Smooth muscle cell of the brain vasculature (primary cell): Measurements from ENCODE around the gene BAAT.

Experiments
- DNase-seq: peaks from one replicate; pipeline ENCODE4 v3.0.0-alpha.2; 2012; ENCODE audit warnings: low read depth, low spot score

BAAT gene

DNA sequence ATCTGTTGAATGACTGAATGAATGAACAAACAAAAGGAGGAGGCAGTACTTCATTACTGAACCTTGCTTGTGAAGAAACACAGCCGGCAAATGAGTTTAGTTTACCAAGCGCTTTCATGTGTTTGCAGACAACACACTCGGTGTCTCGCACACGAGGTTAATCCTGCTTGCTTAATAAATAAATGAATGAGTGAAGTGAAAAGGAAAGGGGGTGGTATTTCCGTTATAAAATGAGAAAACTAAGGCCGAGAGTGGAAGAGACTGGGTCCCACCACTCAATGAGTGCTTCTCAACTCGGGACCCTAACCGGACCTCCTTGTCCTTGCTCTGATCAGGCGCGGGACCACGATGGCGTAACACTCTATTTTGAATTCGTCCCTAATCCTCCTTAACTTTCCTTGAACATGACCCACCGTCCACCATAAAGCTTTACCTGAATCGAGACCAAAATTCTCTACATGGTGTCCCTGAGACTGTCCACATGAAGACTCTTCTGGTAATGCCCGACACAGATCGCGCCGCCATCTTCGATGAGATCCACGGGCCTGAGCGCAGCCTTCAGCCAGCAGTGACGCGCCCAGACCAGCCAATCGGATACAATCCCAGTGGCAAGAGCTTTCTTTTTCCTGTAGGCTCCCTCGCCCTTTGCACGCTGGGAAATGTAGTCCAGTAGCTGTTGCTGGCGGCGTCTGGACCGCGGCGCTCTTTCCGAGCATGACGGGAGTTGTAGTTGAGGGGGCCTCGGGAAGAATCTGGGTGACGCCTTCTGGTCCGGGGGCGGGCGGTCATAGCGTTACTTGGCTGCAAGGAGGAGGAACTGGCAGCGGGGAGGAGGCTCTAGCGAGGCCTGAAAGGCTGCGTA, 13.5 kb upstream of the BAAT start, which contains the start of the genes MRPL50 and ZNF189:
Gene MRPL50 (minus strand): TSS at position 551 of the 862 bp plus-strand sequence. CDS start 26 bp downstream, at position 525.
Gene ZNF189 (plus strand): TSS at position 784 of the 862 bp plus-strand sequence. CDS start 306 bp downstream, outside the sequence.
- DNase-seq: peak; percentile 94

DNA sequence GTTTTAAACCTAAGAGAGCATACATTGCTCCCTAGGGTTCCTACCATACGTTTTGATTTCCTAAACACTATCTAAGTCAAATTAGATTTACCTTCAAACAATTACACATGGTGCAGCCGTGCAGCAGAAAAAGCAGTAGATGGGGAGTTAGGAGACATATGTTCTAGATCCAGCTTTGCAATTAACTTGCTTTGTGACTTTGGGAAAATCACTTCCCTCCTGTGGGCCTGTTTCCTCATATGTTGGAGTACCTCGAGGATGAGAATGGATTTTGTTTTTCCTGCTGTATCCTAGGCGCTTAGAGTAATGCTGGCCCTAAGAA, 12.9 kb upstream of the BAAT start:
- DNase-seq: no peak

DNA sequence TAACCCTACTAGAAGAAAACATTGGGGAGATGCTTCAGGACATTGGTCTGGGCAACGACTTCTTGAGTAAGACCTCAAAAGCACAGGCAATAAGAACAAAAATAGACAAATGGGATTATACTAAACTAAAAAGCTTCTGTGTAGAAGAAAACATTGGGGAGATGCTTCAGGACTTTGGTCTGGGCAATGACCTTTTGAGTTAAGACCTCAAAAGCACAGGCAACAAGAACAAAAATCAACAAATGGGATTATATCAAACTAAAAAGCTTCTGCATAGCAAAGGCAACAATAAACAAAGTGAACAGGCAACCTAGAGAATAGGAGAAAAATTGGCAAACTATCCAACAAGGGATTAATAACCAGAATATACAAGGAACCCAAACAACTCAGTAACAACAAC, 9.9 kb upstream of the BAAT start:
- DNase-seq: no peak

DNA sequence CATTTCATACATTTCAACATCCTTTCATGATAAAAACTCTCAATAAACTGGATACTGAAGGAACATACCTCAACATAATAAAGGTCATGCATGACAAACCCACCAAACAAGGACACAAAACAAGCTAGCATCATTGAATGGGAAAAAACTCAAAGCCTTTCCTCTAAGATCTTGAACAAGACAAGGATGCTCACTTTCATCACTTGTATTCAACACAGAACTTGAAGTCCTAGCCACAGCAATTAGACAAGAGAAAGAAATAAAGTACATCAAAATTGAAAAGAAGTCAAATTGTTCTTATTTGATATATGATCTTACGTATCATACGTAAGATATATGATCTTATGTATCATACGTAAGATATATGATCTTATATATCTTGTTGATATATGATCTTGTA, 8.3 kb upstream of the BAAT start:
- no peak for DNase-seq

DNA sequence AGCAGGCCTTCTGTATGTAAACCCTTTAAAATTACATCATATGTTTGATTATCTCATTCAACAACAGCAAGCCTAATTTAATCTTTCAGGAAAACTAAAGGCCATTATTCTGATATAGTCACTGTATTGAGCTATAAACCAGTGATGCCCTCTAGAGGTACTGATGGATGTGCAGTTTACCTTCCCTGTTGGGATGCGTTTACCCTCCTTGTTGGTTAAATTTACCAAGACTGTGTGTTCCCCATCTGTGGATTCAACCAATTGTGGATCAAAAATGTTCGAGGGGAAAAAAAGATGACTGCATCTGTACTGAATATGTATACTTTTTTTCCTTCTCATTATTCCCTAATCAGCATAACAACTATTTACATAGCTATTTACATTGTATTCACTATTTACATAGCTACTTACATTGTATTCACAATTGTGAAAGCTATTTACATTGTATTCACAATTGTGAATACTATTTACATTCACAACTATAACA, 3.7 kb upstream of the BAAT start:
- no peak for DNase-seq

DNA sequence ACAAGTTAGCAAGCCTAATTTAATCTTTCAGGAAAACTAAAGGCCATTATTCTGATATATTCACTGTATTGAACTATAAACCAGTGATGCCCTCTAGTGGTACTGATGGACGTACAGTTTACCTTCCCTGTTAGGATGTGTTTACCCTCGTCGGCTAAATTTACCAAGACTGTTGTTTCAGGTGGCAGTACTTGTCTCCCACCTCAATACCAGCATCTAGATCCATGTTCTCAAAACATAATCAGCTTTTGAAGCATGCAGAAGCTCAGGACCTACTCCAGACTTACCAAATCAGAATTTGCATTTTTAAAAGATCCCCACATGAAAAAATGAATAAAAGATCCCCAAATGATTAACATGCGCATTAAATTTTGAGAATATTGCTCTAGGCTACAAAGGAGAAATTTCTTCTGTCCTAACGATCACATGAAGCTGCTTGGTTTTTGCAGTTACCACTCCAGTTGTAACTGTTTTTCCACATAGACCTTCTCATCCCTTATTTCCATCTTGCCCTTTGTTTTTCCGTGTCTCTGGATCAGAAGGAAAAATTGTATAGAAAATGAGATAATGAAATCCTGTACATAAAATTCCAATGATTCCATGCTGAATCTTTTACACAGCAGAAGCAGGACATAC, 3.2 kb upstream of the BAAT start:
- DNase-seq: no peak

DNA sequence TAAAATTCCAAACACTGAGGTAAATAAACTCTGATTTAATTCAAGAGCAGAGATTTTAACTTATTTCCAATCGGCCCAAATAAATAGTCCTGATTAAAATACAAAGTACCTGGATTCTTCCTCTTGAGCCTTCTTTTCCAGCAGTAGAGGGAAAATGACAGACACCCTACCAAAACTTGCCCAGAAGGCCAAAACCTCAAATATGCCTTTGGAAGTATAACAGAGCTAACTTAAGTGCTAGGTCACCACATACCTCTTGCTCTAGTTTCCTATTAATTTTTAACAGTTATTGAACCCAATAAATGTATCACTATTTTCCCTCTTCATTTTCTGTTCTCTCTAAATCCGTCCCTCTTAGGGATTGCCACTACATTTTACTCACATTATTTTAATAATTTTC, 1.4 kb downstream of the BAAT start:
- no peak for DNase-seq

DNA sequence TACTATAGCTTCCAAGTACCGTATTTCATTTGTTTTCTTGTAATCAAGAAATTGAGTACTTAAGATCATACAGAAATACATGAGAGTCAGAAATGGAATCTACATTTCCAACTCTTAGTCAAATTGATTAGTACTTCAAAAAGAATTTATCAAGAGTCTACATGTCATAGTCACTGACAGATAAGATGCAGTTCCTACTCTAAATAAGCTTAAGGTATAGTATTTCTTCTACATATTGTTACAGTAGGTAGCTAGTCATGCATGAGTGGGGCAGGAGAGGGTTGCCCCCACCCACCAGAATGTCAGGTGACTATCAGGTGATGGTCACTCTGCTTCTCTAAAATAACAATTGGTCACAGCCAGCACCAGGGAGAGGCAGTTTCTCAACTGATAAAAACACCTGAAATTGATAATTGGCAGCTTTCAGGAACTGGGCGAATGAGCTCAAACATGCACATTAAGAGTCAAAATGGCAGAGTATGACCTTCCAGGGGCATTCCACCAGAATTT, 2.9 kb downstream of the BAAT start:
- DNase-seq: no peak

DNA sequence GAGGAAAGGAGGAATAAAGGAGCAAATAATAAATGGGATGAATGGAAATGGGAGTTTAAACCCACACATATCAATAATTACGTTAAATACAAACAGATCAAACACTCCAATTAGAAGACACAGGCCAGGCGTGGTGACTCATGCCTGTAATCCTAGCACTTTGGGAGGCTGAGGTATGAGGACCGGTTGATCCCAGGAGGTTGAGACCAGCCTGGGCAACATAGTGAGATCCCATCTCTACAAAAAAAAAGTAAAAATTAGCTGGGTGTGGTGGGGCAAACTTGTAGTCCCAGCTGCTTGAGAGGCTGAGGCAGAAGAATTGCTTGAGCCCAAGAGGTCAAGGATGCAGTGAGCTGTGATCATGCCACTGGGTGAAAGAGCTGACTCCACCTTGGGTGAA, 3.7 kb downstream of the BAAT start:
- DNase-seq: no peak

DNA sequence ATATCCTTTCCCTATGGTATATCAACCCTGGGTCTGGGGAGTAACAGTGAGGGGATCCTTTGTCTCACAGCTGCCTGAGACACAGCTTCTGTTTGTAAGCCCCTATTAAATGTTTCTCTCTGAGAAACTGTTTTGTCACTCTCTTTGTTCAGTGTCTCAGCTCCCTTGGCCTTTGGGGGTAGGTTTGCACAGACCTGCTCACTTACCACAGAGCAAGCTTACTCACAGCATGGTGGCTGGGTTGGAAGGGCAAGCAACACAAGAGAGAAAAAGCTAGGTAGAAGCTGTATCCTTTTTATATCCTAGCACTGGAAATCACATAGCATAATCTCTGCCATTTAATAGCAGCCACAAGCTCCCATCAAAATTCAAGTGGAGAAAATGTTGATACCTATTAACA, 4.5 kb downstream of the BAAT start:
- DNase-seq: no peak

DNA sequence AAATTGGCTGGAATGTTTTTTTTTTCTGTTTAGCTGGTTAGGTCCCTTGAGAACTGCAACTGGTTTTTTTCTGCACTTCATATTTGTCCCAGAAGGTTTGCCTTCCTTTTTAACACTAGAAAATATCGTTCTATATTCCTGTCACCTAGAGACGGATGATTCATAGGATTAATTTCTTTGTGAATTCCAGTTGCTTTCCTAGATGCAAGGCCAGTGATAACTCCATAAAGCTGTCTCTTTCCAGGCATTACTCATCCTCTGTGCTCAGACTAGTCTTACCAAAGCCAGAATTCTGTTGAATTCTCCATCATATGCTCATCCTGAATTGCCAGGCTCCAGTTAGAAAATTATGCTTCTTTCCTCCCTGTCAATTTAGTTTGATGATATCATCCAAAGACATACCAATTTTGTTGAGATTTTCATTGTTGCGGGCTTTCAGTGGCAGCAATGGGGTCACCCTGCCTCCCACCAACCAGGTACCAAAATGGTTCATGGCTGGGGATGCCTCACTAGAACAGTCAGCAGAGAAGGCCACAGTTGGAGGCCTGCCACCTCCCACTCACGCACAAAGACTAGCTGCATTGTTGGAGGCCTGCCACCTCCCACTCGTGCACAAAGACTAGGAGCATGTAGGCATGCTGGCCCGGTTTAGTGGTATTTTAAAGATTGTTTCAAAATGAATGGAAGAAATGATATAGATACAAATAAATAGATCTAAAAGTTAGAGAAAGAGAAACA, 8.5 kb downstream of the BAAT start:
- DNase-seq: no peak

DNA sequence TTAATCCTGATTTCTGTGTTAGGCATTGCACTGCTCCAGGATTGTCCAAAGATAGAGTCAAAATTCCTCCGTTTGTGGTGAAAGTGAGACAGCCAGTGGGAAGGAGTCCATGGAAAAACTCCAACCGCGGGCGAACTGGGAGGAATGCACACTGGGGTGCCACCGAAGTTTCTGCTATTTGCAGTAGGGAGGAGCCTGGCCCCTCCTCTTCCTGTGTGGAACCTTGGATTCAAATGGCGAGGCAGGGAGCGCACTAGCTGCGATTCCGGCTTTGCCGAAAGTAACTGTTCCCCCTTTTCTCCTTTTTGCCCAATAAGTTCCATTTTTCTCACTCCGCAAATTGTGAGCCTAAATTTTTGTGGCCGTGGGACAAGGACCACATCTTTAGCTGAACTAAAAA, 9.3 kb downstream of the BAAT start:
- DNase-seq: no peak

DNA sequence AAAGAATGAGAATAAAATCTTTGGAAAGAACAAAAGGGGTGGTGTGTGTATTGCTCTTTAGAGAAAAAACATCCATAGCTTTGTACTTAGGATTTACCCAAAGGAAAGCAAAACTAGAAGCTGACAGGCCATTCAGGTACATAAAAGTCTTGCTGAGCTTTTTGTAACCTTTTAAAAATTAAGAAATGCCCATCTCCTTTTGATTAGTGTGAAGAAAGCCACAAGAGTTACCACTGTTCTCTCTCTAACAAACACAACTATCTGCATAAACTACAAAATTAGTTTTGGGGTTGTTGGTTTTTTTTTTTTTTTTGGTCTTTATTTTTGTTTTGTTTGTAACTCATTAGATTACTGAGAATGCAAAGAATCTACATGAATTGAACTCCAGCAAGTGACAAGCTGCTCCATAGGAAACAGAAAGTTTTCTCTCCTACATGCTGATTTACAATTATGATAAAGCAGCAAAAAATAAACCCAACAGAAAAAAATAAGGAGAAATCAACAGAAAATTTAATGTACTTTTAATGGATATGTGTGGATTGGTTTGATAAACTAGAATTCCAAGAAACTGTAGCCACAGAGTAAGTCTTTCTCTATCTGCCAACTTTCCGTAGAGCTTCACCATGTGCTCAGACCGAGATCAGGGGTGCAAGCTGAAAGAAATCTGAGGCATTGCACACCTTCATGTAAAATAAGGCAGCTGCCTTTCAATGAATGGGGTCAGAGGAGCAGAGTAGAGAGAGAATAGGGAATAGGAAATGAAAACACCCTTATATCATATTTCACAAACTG, 12.3 kb downstream of the BAAT start:
- DNase-seq: no peak

DNA sequence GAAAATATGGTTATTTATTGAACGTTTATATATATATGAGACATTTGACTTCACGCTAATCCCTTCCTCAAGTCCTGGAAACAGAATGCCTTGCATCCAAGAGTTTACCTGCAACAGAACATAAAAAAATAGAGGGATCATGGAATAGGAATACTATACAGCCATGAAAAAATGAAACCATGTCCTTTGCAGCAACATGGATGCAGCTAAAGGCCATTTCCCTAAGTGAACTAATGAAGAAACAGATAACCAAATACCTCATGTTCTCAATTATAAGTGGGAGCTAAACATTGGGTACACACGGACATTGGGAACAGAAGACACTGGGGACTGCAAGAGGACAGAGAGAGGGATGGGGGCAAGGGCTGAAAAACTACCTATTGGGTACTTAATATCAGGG, 13.0 kb downstream of the BAAT start:
- DNase-seq: no peak

DNA sequence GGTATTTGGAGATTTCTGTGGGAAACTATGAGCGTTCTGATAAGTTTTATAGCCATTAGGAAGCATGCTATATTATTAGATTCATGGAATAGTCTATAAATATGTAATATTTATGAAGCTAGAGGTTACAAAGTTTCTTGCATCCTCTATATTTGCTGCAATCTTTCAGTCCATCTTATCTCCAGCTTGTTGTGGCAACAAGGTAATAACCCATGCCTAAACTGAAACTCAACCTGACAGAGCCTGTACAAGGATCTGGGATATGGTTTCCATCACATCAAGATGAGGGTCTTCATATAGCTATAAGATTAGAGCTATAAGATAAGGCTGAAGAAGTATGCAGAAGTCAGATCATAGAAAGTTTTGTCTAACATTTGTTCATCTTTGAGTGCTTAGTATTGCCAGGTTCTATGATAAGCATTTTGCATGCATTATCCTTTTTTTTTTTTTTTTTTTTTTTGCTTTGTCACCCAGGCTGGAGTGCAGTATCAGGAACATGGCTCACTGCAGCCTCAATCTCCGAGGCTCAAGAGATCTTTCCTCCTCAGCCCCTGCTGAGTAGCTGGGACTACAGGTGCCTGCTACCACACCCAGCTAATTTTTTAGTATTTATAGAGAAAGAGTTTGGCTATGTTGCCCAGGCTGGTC, 14.8 kb downstream of the BAAT start:
- no peak for DNase-seq

DNA sequence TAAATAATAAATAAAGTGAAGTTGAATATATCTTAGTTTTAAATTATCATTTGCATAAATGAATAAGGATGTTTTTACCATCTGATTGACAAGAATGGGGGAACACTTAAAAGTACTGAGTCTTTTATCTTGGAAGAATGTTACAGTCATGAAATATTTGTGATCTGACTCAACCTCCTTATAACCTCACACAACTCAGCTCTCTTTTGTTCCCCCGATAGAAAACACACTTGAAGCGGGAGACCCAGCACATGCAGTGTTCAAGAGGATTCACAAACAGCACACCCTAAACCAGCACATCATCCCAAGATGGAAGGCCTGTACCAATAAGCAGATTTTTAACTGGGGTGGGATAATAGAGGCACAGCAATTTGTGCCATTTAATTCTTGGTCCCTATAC, 15.5 kb downstream of the BAAT start:
- no peak for DNase-seq

DNA sequence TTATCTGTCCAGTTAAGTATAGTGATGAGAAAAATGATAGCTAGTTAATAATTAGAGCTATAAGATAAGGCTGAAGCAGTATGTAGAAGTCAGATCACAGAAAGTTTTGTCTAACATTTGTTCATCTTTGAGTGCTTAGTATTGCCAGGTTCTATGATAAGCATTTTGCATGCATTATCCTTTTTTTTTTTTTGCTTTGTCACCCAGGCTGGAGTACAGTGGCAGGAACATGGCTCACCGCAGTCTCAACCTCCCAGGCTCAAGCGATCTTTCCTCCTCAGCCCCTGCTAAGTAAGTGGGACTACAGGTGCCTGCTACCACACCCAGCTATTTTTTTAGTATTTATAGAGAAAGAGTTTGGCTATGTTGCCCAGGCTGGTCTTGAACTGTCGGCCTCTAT, 17.5 kb downstream of the BAAT start:
- no peak for DNase-seq

DNA sequence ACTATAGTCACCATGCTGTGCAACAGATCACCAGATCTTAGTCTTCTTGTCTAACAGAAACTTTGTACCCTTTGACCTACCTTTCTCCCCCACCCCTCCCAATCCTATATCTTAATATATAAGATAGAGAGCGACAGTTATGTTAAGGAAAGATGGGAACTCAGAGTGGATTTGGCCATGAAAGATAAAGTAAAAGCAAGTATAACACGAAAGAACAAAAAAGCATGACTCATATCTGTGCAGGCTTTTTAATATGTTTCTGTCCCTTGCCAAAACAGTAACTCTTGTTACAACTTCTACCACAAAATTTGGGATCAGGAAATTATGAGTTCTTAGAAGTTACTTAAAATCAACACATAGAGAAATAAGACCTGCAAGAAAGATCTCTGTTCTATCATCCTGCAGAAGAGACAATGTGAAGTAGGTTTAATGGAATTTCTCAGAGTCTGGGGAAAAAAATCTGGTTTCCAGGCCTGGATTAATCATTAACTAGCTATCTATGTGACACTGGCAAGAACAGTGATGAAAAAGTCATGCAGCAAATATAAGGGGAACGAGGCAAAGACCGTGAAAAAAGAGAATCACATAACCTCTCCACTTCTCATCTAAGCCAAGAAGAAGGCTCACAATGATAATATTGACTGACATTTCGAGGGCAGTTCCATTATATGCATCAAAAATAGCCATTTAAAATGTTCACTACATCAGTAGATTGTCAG, 18.6 kb downstream of the BAAT start:
- DNase-seq: no peak

DNA sequence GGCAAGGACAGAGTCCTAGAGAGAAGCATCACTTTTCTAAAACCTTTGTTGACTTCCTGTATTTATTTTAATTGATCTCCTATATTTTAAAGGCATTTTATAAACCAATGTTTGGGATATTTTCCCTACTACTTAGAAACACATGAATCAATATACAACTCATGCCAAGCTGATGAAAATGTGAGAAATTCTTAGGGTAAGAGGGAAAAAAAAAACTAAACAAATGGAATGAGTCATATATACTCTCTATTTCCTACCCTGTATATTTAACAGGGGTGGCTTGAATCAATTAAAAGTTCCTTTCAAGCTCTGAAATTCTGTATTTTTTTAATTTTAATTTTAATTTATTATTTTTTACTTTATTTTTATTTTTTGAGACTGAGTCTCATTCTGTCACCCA, 19.6 kb downstream of the BAAT start:
- DNase-seq: no peak

DNA sequence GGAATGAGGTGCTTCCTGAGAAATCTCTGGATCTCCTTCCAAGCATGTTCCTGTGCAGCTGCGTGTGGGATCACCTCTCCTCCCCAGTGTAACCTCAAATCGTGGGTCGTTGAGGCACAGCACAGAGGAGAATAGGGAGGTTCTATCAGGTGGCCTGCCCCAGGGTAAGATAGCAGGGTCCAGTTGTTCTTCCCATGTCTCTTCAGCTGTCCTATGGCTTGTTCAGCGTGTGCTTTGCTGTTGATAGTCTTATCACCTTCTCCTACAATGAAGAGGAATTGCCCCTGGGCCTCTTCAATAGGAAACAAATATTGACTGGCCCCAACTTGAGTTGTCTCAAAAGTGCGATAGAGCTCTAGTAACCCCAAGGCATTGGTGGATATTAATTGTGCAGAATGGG, 22.4 kb downstream of the BAAT start:
- no peak for DNase-seq
